ENCODE data around the gene FAN1.

FAN1 gene

DNA sequence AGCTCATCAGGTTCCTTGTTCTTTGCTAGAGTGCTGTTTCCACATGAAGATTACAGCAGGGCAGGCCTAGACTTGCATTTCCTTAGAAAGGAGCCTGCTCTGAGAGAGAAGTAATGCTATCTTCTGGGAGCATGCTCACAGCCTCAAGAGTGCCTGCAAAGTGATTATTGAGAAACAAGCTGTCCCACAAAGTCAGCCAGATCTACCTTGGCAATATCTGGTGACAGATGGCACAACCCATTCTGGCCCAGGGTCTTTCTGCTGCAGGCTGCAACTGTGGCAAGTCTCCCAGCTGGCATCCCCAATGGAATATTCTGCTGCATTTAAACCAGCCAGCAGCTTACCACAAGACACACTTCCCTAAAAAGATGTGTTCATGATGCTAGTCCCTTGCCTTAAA is 58.4 kb downstream of the FAN1 start:
- DNase-seq: no peak

DNA sequence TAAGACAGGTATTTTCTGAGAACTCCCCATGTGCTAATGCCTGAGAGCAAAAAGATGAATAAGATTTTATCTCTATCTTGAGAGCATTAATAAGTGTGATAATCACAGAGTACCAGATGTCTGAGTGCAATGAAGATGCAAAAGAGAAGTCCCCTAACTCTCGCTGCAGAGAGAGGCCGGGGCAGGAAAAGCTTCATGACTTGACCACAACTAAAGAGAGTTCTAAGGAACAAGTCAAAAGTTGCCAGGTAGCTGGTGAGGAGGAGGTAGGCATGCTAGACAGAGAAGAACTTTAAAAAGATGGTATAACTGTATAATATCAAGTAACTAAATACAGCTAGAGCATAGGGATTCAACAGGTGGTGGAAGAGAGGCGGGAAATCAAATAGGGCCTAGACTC is 58.9 kb downstream of the FAN1 start:
- DNase-seq: no peak

DNA sequence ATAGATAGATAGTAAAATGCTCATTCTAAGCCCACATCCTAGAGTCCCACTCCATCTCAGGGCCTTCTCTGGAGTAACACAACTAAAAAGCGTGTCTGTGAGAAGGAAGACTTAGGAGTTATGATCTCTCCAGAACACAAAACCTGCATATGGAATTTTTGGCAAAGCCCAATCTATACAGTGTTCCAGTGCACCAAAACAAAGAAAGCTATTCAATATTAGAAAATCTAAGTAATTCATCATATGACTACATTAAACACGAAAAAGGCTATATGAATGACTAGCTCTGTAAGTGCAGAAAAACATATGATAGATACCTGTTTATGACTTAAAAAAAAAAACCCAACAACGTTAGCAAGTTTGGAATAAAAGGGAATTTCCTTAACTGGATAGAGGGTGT is 60.0 kb downstream of the FAN1 start:
- no peak for DNase-seq

DNA sequence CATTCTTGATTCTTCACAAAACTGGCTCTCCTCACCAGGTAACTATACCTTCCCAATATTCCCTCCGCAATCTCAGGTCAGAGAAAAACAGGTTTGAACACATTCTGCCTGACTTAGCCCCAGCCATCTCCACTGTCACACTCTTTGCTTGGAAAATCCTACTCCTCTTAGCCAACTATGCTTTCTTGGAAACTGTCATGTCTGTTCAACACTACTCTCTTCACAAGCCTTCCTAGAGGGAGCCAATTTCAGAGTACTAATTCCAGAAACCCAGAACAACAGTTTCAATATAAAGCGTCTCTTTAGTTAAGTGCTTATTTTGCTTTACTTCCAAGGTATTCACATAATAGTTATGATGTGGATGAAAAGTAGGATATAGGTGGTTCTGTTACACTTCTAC is 66.0 kb downstream of the FAN1 start:
- DNase-seq: no peak

DNA sequence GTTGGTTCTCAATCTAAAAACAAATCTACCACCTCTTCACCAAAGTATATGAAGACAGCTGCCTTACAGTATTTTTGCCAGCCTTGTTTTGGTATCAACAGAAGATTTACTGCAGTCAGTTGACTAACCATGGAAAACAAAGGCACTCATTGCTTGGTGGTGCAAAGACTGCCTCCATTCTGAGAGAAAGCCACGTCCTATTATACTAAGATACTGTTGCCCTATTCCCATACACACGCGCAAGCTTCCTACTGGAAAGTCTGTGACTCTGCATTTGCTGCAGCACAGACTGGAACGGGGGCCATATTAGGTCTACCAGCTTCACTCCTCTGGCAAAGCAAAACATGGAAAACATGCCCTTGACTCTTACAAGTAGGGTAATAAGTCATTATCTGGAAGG is 69.7 kb downstream of the FAN1 start:
- no peak for DNase-seq

DNA sequence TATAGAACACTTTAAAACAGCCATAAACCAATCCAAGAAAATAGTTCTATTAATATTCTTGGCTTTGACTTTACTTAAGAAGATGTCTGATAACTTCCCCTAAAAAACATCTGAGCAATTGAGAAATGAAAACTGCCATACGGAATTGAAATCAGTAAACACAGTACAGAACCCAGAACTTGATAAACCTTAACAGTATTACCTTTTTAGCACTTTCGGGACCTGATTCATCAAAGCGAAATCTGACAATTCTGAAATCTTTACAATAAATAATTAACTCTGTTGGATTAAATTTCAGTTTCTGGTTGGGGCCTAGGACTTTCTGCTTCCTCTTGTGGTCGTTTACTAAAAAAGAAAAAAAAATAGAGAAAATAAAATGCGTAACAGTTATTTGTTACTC is 70.4 kb downstream of the FAN1 start:
- no peak for DNase-seq

DNA sequence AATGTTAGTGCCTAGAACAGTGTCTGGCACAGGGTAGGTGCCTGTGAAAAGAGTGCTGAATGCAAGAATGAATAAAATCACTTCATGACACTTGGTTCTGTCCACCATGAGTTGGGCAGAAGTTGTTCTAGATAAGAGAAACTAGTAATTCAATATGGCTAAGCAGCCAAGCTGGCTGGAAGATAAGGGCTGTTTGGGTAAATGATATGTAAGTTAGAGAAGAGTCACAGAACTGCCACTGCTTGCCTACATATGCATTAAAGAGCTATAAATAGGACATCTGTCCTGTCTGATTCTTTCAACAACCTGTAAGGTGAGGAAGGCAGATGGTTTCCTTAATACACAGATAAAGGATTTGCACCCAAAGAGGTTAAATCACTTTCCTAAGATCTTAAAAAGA is 74.6 kb downstream of the FAN1 start:
- peak; percentile 89 for DNase-seq

DNA sequence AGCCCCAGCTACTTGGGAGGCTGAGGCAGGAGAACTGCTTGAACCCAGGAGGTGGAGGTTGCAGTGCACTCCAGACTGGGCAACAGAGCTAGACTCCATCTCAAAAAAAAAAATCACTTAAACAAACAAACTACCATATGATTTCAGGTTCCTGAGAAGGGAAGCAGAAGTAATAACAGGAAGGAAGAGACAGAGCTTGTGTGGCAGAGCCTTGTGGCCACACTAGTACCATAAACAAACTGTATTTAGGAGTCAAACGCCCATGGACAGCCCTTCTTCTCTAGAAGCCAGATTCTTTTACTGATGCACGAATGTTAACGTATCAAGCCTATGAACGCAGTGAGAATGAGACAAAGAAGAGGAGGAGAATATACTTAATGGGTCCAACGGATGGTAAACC is 75.7 kb downstream of the FAN1 start:
- no peak for DNase-seq

DNA sequence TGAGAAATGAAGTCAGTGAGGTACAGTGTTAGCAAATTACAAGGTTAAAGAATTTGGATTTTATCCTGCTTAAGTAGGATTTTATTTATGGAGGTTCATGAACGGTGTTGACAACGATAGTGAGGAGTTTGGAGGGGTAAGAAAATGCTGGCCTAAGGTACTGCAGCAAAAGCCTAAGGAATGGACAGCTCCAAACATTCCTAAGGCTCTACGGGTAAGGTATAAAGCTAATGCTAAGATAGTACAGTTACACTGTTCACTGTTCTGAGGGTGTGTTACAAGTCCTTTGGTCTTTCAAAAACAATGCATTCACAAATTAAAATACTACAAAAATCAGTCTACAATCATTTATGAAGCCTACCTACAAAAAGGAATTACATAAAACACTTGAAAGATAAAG is 80.4 kb downstream of the FAN1 start:
- DNase-seq: no peak

DNA sequence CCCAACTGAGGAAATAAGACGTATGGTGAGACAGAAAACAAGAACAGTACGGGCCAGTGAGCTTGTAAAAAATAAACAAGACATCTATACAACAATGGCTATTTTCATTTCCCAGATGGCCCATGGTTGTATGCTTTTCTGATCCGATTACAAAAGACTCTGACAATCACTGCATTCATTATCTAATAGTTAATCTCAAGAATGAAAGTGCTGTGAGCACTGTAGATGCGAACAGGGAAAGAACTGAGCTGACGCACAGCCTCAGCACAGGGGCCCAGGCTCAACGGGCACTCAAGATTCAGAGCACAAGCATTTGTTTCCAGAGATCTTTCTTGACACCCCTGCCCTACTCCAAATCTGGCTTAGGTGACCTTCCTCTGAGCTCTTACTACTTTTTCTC is 80.8 kb downstream of the FAN1 start:
- no peak for DNase-seq

DNA sequence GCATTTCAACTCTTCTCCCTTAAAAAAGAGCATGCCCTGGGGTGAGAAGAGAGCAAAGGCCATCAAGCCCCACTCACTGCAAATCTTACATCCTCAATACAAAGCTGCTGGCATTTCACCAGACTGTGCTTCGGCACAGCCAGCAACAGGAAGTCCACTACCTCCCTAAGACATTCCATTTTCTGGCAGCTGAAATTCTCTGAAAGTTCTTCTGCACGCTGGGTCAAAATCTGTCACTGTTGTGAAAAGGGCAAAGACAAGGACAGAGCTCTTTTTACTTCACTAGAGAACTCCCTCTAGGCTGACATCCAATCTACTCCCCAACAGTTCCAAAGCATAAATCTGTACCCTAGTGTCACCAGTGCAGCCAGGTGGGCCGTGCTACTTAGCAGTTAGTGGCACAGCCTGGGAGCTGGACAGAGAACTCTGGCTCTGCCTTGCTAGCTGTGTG is 81.4 kb downstream of the FAN1 start:
- DNase-seq: no peak

DNA sequence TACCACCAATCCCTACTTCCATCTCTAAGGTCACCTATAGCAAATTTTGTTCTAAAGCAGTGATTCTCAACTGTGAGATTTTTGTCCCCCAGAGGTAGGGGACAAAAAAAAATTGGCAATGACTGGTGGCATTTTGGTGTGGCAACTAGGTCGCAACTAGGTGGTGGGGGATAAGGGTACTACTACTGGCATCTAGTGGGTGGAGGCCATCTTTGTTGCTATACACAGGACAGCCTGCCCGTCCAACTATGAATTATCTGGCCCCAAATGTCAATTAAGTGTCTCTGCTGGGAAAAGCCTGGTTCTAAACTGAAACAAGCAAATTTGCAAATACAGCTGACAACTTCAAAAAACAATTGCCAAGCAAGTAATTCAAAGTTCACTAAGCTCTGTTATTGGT is 86.3 kb downstream of the FAN1 start:
- DNase-seq: peak; percentile 51

DNA sequence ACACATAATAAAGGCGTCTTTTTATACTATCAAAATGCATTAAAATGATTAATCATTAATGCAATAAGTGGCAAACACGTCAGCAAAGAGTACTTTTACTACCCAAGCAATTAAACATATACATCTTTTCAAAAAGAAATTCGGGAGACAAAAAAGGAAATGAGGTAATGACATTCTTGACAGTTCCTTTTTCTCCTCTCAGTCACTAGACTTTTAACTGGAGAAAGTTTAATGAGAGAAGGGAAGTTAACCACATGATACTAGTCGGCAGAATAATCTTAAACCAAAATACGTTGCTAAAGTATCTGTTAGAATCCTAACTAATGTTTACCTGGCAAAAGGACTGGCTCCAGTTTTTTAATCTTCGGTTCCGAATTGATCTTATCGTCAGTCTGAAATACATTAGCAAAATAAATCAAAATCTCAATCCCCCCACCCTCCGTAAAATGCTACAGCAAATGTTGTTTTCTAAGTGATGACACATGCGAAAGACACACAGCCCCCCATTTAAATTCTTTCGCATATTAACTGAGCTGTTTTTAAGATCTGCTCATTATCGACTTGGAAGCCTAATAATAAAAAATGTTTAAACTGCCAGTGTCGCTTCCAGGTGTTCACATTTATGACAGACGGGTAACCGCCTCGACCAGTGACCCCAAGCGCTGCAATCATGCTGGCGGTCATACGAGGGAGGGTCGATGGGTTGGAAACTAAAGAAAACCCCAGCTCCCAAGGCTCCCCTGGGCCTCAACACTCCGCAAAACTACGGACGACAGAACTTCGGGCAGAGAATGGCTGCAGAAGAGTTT is 86.9 kb downstream of the FAN1 start:
- peak; percentile 60 for DNase-seq

DNA sequence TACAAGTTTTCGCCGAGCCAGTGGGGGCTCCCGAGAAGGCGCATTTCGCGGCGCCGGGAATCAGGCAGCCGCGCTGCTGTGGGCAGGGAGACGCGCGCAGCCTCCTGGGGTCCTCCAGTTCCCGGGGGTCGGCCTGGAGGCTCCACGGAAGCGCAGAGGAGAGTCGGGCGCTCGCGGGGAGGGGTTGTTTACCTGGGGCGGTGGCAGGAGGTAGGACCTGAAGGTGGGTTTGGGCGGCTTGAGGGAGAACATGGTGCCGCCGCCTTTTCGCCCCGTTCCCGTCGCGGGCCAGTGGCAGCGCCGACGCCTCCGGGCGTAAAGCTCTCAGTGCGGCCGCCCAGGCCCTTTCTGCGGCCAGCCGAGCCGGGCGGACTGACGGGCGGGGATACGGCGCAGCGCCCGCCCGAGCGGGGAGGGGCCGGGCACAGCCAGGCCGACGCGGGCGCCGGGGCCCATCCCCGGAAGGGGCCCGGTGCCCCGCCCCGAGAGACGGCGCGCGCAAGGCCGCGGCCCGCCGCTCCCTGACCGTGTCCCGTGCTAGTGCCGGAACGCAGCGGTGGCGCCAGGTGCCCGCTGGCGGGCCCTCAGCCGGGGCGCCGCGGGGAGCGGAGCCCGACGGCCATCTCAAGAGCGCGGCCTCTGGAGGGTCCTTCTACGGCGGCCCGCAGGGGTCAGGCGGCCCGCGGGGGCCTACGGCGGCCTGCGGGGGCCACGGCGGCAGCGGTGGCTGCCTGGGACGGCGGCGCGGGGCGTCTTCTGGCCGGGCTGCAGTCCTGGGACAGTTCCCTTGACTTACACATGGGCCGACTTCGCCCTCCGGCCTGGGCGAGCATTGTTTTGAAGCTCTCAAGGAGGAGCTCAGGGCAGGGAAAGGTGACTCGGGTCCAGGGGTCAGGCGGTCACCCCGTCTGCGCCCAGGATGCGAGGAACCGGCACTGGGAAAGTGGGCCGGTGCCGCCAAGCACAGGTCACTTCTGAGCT is 87.8 kb downstream of the FAN1 start, which contains the start of gene MTMR10:
MTMR10 (minus strand) TSS at position 374 of the 981 bp plus-strand sequence; CDS start at position 252, 122 bp downstream.
- peak; percentile 84 for DNase-seq

DNA sequence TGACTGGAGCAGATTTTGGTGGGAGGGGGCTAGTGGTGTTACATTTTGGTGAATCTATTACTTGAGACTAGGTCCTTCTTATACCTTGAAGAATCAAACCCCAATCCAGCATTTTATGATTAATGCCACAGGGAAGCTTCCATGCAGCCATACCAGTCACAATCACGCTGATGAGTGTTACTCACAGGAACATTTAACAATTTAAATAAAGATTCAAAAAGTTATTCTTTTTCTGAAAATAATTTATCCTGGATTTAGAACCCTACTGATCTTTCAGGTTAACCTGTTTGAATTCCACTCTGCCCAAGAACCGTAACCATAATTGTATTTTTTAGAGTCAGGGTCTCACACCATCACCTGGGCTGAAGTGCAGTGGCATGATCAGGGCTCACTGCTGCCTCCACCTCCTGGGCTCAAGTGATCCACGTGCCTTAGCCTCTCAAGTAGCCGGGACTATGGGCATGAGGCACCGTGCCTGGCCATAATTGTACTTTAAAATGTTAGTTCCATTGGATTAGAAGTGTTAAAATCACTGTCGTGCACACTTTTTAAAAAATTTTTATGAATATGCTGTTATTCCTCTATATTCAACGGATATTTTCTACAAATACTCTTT is 88.6 kb downstream of the FAN1 start:
- no peak for DNase-seq

All from OCI-M1 (cell line).